NCI-H2227 (cell line): Measurements from ENCODE around the gene RAB19.
"Not testable (repeated sequence)": the region's sequence is repeated elsewhere in the genome, so short reads cannot be mapped to it uniquely, and the experiment has no call there.

Source experiments
- DNase-seq: peaks from one replicate; lab custom pipeline; 2025; ENCODE audit not compliant: unreplicated experiment; lab: John Stamatoyannopoulos, UW

Gene RAB19

GRCh38 chr7:140400381-140400780, 3.5 kb upstream of the RAB19 start:
- no peak for DNase-seq

- DNase-seq = no peak
Observed at GRCh38 chr7:140402178-140402835, 1.6 kb upstream of the RAB19 start.

- no peak for DNase-seq
Observed at GRCh38 chr7:140404565-140405065, 757 bp downstream of the RAB19 start.

DNA sequence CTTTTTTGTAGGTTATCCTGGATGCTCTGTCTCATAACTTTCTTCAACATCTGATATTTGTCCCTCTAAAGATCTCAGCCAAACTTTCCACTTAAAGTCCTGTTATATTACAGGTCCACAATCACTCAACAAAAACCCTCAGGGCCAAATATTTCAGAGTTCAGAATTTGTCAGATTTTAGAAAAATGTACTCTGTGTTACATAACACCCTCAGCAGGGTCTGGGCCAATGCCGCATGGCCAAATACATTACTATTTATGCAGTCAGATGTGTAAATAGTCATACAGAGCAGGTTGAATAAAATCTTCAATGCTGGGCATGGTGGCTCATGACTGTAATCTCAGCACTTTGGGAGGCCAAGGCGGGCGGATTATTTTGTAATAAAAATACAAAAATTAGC, 11.5 kb downstream of the RAB19 start:
- DNase-seq = no peak

- not testable (repeated sequence) for DNase-seq
Observed at GRCh38 chr7:140415816-140416215, 12.0 kb downstream of the RAB19 start.

- DNase-seq = no peak
Observed at GRCh38 chr7:140416560-140416959, 12.7 kb downstream of the RAB19 start.

DNA sequence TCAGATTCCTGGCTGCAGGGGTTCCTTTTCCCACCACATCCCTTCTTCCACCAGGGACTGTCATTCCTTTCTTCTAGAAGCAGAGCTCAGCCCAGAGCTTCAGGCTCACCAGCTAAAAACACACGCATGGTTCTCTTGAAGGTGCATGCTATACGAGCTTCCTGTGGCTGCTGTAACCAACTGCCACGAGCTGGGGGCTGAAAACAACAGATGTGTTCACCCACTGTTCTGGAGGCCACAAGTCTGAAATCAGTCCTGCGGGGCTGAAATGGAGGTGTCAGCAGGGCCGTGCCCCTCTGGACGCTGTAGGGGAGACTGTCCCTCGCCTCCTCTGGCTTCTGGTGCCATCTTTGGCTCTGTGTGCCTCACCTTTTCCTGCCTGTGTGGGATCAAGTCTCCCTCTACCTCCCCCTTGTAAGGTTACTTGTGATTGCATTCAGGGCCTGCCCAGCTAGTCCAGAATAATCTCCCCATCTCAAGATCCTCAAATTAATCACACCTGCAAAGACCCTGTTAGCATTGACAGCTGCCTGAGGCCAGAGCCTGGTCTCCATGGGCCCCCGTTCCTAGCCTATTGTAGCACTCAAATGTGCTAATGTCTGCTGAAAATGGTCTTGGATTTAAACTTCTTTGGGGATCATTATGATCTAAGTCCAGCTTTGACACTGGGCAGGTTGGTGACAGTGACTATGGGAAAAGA, 13.7 kb downstream of the RAB19 start:
- no peak for DNase-seq

- DNase-seq = not testable (repeated sequence)
Observed at GRCh38 chr7:140418156-140418472, 14.3 kb downstream of the RAB19 start.

- no peak for DNase-seq
Observed at GRCh38 chr7:140418653-140419052, 14.8 kb downstream of the RAB19 start.

DNA sequence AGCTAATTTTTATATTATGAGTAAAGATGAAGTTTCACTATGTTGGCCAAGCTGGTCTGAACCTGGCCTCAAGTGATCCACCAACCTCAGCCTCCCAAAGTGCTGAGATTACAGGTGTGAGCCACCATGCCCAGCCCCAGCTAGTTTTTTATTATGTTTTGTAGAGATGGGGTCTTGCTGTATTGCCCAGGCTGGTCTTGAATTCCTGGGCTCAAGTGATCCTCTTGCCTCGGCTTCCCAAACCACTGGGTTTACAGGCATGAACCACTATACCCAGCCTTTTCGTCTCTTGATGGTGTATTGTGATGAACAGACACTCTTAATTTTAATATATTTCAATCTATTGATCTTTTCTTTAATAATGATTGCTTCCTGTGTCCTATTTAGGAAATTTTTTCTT, 17.7 kb downstream of the RAB19 start:
- DNase-seq = no peak

GRCh38 chr7:140423501-140423900, 19.6 kb downstream of the RAB19 start:
- no peak for DNase-seq

DNA sequence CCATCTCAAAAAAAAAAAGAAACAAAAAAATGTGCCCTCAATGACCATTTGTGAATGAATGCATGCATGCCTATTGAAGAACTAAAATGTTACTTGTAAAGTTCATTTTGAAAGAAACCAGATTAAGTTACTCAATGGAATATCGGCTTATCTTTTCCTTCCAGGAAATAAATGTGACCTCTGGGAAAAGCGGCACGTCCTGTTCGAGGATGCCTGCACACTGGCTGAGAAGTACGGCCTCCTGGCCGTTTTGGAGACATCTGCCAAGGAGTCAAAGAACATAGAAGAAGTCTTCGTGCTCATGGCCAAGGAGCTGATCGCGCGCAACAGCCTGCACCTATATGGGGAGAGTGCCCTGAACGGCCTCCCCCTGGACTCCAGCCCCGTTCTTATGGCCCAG, 21.9 kb downstream of the RAB19 start:
- DNase-seq = no peak

DNA sequence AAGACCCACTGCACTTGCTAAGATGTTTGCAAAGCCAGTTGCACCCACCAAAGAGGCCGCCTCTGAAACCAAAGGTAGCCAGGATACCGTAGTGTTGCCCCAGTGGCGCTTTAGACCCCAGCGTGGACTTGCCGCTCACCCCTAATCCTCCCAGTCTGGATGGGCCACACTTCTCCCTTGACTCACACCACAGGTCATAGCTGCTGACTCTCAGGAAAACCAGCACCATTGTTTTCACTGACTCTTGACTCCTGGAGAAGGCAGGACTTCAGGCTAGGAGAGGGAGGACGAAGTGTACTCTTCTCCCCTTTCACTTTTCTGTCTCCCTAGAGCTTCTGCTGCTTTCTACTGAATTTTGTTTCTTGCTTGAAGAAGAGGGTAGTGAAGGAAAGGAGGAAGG, 22.3 kb downstream of the RAB19 start:
- DNase-seq = no peak

DNA sequence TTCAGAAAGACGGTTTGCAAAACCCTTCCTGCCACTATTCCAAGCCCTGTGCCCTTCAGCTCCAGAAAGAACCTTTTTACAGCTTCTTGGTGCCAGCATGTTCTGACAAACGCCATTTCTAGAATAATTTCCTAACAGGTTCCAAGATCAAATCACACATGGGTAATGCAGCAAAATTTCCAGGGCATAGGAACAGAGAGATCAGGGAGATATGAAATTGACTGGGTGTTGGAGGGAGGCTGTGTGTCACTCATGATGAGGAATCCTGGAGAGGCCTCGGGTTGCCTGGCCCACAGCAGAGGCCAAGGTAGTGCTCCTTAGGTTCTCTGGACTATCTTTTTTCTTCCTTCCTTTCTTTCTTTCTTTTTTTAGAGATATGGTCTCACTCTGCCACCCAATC, 29.5 kb downstream of the RAB19 start:
- DNase-seq = no peak

DNA sequence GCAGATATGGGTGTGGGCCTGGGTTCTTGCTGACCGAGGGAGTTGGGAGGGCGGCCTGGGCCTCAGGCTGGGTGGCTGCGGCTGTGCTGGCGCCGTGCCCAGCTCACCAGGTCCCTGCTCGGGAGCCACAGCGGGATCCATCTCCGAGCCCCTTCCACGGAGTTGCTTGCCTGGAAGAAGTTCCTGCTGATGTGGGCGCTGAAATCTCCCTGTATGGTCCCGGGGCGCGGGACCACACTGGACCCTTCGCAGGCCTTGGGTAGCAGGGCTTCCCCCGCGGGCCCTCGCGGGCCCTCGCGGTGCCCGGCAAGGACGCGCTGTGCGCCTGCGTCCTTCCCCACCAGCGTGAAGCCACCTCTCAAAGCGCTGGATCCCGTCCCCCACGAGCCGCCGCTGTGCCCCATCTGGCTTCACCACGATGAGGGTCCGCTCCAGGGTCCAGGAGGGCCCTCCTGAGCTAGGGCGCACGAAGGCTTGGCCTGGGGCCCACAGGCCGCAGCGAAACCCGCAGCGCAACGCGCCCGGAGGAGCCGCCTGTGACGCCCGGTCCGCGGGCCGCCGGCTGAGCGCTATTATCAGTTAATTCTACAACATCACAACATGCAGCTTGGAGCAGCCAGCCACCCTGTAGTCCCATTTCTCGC, 31.5 kb downstream of the RAB19 start:
- DNase-seq = no peak

- DNase-seq = no peak
Observed at GRCh38 chr7:140439359-140439758, 35.5 kb downstream of the RAB19 start.

DNA sequence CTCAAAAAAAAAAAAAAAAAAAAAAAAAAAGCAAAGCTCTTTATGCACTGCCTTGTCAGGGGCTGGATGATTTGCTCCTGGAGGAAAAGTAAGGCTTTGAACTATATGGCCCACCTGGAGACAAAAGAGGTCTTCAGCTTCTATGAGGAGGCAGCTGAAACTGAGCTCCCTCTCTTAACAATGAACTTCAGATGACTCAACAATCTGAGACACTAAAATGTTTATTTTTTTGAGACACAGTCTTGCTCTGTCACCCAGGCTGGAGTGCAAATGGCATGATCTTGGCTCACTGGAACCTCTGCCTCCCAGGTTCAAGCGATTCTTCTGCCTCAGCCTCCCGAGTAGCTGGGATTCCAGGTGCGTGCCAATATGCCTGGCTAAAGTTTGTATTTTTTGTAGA, 36.7 kb downstream of the RAB19 start:
- DNase-seq = no peak

DNA sequence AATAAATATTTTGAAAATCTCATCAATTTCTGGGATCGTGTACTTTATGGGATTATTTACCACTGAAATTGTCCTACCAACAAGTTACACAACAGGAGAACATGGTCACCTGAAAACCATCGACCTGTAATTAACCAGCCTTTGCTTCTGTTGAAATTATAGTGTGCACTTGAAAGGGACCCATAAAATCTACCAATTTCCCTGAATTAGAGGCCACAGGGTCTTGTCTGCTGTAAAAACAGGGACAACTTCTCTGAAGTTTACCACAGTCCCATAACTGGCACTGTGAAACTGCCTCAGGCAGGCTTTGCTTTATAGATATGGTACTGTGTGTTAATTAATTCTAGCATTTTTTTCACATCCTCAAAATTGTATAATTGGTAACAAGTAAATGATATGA, 37.7 kb downstream of the RAB19 start:
- DNase-seq = no peak

- DNase-seq = no peak
Observed at GRCh38 chr7:140446467-140446866, 42.6 kb downstream of the RAB19 start.

GRCh38 chr7:140447841-140448240, 44.0 kb downstream of the RAB19 start:
- DNase-seq = no peak

DNA sequence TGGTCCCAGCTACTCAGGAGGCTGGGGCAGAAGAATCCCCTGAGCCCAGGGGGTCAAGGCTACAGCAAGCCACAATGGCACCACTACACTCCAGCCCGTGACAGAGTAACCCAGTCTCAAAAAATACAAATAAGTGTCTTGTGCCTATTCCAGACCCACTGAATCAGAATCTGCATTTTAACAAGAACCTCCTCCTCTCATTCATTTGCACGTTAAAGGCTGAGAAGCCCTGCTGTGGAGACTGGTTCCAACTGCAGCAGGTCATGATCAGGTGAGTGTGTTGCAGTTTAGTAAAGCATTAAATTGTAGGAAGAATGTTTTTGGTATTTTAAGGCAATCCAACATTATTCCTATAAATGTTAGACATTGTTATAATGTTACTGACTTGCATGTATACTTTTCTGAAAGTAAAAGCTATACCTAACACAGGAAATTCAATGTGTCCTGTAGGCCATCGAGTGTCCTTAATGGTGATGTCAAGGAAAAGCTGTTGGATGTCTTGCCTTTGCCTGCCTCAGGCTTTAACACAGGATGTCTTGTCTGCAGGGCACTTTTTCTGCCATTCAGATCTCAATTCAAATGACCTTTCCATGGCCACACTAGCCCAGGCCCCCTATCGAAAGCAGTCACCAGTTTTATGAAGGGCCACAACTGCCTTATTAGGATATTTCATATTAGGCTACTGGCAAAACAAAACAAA, 45.1 kb downstream of the RAB19 start:
- DNase-seq = no peak

GRCh38 chr7:140451716-140452115, 47.9 kb downstream of the RAB19 start:
- DNase-seq = no peak
